WI38 (cell line): ENCODE measurements around the gene ERH.

ENCODE experiments used
- H3K4me3 ChIP-seq: 2 replicates; pipeline ENCODE4 v1.5.1; 2011; ENCODE audit warnings: low read depth, mild to moderate bottlenecking, control low read depth, low read length
- TF ChIP-seq, protein P1 (sequence below): IDR thresholded peaks from 2 replicates; pipeline ENCODE4 v1.5.1; 2012; ENCODE audit warnings: low read depth, mild to moderate bottlenecking, control low read depth, low read length

The ERH gene

DNA sequence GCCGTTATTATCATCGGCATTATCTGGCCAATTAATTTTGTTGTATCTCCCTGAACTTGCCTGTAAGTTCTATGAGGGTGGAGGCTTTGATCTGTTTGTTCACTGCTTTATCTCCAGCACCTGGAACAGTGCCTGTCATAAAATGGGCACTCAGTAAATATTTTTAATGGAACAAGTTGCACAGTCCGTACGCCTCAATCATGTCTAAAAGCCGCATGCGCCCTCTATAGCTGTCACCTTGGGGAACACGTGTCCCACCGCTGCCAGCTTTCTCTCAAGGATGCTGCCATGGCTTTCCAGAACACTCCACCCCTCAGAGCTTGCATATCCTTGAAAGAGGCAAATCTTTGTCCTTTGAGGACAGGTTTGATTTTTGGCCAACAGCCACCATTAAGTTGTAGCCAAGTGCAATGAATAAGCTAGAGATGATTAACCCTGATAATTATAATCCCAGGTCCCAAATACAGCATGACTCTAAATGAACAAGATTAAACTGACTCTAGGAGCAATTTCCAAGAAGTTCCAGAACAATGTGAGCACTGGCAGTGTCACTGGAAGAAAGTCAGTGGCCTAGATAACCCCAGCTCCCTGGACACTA, 55.1 kb downstream of the ERH start:
- no peak overlapping the region for H3K4me3 ChIP-seq
- TF ChIP-seq, protein P1, sequence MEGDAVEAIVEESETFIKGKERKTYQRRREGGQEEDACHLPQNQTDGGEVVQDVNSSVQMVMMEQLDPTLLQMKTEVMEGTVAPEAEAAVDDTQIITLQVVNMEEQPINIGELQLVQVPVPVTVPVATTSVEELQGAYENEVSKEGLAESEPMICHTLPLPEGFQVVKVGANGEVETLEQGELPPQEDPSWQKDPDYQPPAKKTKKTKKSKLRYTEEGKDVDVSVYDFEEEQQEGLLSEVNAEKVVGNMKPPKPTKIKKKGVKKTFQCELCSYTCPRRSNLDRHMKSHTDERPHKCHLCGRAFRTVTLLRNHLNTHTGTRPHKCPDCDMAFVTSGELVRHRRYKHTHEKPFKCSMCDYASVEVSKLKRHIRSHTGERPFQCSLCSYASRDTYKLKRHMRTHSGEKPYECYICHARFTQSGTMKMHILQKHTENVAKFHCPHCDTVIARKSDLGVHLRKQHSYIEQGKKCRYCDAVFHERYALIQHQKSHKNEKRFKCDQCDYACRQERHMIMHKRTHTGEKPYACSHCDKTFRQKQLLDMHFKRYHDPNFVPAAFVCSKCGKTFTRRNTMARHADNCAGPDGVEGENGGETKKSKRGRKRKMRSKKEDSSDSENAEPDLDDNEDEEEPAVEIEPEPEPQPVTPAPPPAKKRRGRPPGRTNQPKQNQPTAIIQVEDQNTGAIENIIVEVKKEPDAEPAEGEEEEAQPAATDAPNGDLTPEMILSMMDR = no peak

DNA sequence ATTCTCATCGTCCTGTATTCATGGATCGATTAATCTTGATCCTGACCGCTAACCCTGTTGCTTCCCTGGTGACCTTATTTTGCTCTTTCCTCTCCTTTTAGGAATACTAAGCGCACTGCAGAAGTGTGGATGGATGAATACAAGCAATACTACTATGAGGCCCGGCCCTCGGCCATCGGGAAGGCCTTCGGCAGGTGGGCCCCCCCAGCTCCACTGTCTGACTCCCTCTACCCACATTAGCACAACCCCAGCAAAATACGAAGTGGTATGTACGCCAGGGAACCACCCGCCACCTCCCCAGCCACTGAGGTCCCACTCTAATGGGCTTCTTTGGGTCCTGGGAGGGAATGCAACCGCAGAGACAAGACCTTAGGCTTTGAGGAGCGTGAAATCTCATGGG, 58.7 kb downstream of the ERH start:
- TF ChIP-seq, protein P1 = no peak
- no peak overlapping the region for H3K4me3 ChIP-seq

DNA sequence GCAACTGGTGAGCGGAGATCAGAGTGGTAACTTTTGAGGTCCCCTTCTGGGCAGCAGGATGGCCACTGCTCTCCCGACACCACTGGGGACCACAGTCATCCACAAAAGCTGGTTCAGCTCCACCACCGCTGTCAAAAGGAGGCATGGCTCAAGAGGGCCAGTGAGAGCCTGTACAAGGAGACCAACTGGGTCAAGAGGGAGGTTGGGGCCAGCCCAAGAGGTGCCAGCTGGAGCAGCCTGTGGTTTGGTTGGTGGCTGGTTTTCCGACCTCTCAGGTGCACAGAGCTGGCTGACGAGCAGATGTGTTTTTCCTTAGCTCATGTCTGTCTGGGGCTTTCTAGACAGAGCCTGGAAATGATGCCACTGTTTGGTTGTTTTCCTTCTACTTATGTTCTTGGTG, 60.1 kb downstream of the ERH start:
- no peak overlapping the region for H3K4me3 ChIP-seq
- TF ChIP-seq, protein P1 = no peak

DNA sequence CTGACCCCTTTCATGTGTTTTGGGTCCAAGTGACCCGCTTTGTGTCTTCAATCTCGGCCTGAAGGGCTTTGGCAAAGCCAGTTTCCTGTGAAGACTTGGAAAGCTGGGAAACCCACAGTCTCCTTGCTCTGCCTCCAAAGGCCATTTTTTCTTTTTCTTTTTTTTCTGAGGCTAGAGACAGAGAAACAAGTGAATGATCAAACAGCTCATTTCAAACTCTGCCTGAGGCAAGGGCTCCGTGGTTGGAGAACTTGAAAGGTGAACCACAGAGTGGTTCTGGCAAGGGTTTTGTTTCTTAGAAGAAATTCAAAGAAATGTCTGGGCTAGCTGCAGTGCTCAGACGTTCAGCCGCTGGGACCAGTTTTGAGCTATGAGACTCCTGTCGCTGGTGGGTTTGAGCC, 62.7 kb downstream of the ERH start:
- TF ChIP-seq, protein P1 = no peak
- no peak overlapping the region for H3K4me3 ChIP-seq

DNA sequence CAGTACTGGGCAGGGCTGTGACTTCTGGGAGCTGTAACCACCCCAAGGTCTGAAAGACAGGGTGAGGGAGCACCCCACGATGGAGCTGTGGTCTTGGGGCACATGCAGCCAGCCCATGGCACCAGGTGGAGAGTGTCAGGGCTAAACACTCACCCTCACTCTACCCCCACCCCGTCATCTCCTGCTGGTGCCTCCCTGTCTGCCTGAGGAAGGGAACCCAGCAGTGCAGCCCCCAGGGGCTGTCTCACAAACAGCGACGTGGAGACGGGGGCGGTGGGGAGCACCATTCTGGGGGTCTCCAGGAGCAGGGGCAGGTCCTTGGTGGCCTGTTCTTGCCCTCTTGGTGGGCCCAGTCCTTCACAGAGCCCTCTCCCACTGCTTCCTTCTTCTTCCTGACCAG, 63.5 kb downstream of the ERH start:
- no peak overlapping the region for H3K4me3 ChIP-seq
- TF ChIP-seq, protein P1 = no peak

DNA sequence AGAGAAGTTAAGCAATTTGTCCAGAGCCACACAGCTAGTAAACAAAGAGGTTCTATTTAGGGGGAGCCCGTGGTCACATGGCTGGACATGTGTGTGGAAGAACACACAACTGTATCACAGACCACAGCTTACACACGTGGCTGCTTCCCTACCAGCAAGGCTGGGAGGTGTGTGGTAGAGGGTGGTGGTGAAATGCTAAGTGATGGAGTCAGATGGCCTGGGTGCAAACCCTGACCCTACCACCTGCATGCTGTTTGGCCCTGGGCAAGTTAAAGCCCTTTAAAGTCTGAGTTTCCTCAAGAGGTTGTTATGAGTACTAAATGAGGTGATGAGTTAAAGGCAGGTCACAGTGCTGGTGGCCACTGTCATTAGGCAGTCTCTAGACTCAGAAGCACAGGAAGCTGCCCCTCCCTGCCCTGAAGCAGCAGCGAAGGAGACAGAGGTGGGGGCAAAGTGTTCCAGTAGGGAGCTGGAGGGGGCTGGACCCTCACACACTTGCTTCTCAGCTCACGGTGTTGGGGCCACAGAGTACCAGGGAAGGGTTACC, 64.2 kb downstream of the ERH start:
- no peak overlapping the region for H3K4me3 ChIP-seq
- TF ChIP-seq, protein P1 = no peak

DNA sequence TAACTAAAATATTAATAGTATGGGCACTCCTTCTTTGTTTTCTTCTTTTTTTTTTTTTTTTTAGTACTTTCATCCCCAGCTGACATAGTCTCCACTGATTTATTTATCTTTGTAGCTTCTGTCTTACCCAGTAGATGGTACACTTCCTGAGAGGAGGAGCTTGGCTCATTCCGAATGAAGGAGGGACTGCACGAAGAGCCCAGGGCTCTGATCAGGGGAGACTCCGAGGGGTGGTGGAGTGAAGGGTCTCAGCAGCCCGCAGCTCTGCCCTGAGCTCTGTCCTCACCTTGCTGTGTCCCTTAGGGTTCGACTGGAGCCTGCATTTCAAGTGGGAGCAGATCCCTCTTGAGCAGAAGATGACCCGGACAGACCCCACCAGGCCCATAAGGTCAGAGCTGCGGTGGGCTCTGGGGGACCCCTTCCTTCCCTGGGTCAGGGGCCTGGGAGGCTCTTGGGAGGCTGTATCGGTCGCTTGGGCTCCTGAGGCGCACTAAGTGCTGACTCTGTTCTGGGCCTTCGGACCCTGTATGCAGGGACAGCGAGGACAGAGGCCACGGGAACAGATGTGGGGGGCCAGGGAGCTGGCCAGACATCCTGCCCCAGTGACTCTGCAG, 65.2 kb downstream of the ERH start:
- H3K4me3 ChIP-seq = no peak overlapping the region
- TF ChIP-seq, protein P1 = no peak
